Muscle of arm (tissue), 12 donors: ENCODE measurements around the gene EYS. TPM values are rescaled to one million over a fixed set of nuclear protein-coding genes. Genes with fewer than 3 reads are reported as not detected.
"Not testable (repeated sequence)": the region's sequence is repeated elsewhere in the genome, so short reads cannot be mapped to it uniquely, and the experiment has no call there.

Experiments
- DNase-seq: peaks from one replicate; pipeline ENCODE4 v3.0.0-alpha.2; 2013
- polyA plus RNA-seq, 12 donors: library from polyadenylated mRNA; unstranded; fragments of 120-200 nt; gene quantifications; one replicate each; pipeline ENCODE4 v1.2.1, GENCODE V29; 2013; ENCODE audit not compliant: insufficient read length in 12 of 12

The EYS gene
- polyA plus RNA-seq, 12 donors: 0.27 to 0.80 (median 0.46) TPM; not detected in 2

DNA sequence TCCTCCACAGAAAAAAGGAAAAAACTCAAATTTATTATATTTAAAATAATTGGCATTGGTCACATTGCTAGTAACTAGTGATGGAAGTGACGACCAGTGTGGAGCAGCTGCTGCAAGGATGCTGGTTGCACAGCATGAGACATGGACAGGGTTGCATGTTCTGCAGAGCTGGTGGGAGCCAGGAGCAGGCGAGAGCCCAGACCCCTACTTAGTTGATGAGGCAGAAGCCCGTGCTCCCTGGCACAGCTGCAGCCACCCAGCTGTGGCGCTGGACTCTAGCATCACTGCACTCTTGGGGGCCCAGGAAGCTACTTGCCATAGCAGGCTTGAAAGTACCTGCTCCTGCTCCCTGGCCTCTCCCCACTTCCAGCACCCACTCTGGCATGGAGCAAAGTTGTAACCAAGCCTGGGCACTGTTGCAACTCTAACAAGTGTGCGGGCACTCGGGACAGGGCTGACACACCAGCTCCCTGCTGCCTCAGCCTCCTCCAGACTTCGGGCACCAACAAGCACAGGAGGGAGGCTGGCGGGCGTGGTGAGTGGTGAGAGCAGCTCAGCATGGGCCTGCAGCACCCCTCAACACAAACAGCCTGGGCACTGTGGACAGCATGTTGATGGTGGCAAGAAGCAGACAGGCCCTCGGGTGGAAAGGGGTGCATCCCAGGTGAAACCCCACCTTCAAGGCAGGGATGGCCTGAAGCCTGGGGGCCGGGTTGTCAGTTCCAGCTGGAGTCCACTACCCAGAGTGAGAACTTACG lies 69.6 kb downstream of the EYS start:
- DNase-seq: no peak

DNA sequence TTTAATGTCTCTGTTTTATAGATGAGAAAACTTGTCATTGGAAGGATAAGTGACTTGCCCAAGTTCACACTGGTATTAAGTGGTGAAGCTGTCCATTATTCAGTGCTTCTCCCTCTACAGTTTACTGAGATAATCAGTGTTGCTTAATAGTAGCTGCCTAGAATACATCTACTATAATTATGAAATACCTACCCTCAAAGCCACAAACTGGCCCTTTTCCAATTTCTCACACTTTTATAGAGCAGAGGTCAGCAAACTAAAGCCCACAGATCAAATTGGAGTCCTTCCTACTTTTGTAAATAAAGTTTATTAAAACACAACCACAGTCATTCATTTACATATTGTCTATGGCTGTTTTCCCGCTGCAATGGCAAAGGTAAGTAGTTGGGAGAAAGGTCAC lies 73.5 kb downstream of the EYS start:
- no peak for DNase-seq

DNA sequence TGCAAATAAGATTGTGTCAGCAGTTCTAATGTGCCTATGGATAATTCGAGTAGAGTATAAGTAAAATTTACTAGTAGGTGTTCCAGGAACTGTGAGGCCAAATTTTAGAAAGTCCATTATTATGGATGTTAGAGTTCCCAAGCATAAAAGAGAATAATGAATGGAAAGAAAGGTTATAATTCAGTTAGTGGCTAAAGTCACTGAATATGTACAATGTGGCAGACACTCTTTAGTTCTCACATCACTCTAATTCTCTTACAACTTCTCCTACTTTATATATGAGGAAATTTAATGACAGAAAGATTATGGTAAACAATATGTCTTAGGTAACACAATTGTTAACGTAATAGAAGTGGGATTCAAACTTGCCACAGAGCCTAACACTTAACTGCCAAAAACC lies 75.3 kb downstream of the EYS start:
- DNase-seq: no peak

GRCh38 chr6:65627434-65627999 lies 79.5 kb downstream of the EYS start:
- not testable (repeated sequence) for DNase-seq

DNA sequence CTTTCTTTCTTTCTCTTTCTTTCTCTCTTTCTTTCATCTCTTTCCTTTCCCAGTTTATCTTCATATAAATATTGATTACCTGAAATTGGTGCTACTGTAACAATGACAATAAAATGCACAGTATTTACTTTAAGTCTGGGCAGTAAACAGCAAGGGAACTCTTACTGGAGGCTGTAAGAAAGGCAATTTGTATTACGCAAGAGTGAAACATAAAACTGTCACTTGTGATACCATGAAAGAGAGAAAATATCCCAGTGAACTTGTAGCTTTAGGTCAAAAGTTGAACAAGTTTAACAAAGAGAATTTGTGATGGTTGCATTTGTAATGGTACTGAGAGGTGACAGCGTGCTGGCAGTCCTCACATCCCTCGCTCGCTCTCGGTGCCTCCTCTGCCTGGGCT lies 80.0 kb downstream of the EYS start:
- DNase-seq: no peak

- no peak for DNase-seq
These were observed 83.5 kb downstream of the EYS start for GRCh38 chr6:65623566-65623965.

GRCh38 chr6:65610746-65611145 lies 96.3 kb downstream of the EYS start:
- DNase-seq: no peak

GRCh38 chr6:65595540-65595939 lies 111.5 kb downstream of the EYS start:
- DNase-seq: no peak

DNA sequence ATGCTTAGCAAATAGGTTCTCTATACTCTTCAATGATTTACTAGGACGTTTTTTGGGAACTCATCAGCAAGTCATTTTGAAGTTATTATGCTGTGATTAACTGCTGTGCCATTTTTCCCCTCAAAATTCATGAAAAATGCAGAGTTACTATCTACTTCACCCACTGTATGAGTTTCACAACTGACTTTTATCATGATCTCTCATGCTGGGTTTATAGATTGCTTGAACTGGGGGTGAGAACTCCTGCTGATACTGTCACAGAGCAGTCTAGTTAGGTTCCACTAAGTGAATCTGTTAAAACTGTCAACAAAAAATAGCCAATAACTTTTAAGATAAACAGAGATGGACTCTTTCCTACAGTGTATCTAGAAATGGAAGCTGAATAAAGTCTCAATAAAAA lies 136.7 kb downstream of the EYS start:
- DNase-seq: no peak

DNA sequence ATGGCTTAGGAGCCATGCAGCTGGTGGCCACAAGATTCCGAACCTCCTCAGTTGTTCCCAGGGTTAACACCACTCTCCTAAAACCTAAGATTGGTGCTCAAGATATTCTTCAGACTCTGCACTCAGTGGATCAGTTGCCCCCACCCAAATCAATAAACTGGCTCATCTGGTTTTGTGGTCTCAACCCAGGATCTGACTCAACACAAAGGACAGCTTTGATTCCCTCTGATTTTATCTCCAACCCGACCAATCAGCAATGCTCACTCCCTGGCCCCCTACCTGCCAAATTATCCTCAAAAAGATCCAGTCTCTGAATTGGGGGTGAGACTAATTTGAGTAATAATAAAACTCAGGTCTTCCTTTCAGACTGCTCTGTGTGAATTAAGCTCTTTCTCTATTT lies 137.5 kb downstream of the EYS start:
- no peak for DNase-seq

DNA sequence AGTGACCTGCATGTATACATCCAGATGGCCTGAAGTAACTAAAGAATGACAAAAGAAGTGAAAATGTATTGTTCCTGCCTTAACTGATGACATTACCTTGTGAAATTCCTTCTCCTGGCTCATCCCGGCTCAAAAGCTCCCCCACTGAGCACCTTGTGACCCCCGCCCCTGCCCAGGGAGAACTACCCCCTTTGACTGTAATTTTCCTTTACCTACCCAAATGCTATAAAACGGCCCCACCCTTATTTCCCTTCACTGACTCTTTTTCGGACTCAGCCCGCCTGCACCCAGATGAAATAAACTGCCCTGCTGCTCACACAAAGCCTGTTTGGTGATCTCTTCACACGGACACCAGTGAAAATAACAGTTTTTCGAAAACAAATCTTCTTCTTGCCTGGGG lies 138.0 kb downstream of the EYS start:
- not testable (repeated sequence) for DNase-seq

DNA sequence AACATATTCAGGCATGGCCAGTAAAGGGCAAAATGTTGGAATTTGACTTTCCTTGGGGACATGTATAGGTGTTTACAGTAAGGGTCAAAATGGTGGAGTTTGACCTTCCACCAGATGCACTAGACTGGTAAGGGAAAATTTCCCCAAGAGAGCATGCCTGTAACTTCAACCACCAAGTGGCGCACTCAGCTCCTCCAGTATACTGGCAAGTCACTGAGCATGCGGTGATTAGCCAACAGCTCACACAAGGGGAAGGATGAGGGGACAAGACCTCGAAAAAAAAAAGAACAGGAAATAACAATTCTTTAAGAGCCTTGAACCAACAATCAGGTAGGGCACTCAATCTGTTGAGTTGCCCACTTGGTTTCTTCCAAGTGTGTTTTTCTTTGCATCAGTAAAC lies 140.9 kb downstream of the EYS start:
- DNase-seq: no peak

- DNase-seq: no peak
These were observed 149.0 kb downstream of the EYS start for GRCh38 chr6:65558071-65558470.

GRCh38 chr6:65557224-65557623 lies 149.8 kb downstream of the EYS start:
- no peak for DNase-seq

DNA sequence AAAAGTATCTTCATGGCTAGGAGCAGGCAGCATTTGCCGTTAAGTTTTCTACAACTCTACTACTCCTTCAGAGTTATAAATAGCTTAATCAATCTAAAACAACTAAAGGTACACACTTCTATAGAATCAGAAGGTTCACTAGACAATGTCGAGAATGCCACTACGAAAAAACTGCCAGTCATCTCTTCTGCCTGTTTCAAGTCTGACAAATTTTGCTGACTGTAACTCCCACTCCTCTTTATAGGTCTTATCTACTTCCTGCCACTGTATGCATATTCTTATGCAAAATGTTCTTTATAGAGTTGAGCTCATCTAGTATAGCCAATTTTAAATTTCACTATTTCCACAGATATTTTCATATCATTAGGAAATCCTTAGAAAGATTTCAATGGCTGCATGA lies 160.1 kb downstream of the EYS start:
- no peak for DNase-seq

- no peak for DNase-seq
These were observed 161.1 kb downstream of the EYS start for GRCh38 chr6:65545920-65546319.

DNA sequence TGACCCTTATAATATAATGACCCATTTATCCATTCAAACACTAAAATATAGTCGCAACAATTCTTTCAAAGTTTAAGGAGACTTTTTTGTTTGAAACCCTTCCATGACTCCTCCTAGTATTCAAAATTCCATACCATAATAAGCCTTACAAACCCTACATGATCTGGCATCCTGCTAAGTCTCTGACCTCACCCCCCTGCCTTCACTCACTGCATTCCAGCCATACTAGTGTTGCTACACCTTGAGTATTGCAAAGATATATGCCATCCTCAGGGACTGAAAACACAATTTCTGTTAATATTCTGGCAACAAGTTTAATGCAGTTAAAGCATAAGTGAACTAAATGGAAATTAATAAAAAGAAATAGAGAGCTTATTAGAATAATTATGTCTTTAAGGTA lies 168.4 kb downstream of the EYS start:
- DNase-seq: no peak

GRCh38 chr6:65537600-65537999 lies 169.4 kb downstream of the EYS start:
- DNase-seq: no peak

GRCh38 chr6:65531533-65531932 lies 175.5 kb downstream of the EYS start:
- no peak for DNase-seq

DNA sequence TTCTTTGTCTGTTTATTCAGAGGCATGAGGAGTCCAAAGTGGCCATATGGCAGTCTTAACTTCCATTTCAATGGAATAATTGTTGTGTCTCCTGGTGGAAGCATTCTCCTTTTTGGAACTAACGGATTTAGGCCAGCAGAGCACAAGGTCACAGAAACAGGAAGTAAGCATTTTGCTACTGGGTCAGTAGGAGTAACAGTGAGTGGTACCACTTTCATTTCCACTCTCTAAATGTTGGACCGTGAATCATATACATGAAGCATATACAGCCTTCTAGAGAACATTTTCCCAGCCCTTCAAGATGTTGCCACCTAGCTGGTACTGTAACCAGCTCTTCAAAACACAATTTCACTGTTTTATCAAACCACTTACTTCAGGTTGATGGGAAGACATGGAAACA lies 182.8 kb downstream of the EYS start:
- no peak for DNase-seq

- DNase-seq: no peak
These were observed 201.3 kb downstream of the EYS start for GRCh38 chr6:65505736-65506135.

- DNase-seq: no peak
These were observed 206.0 kb downstream of the EYS start for GRCh38 chr6:65501045-65501444.

DNA sequence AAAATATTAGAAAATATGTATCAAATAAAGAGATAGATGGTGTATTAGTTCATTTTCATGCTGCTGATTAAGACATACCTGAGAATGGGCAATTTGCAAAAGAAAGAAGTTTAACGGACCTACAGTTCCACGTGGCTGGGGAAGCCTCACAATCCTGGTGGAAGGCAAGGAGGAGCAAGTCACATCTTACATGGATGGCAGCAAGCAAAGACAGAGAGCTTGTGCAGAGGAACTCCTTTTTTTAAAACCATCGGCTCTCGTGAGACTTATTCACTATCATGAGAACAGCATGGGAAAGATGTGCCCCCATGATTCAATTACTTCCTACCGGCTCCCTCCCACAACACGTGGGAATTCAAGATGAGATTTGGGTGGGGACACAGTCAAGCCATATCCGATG lies 223.4 kb downstream of the EYS start:
- DNase-seq: not testable (repeated sequence)

- no peak for DNase-seq
These were observed 237.4 kb downstream of the EYS start for GRCh38 chr6:65469650-65470049.
